Subcutaneous preadipocyte (primary cell): ENCODE results near the gene DEFB121. TPM values are rescaled to one million over a fixed set of nuclear protein-coding genes. Genes with fewer than 3 reads are reported as not detected.

ENCODE experiments used
- small RNA-seq: library from RNA; depleted of rRNA; stranded (forward); fragments of <200 nt; gene quantifications from one replicate; pipeline ENCODE3, GENCODE V24; 2012
- total RNA-seq: library from RNA; depleted of rRNA; stranded (reverse); fragments of >200 nt; gene quantifications from 2 replicates; pipeline ENCODE4 v1.2.3, GENCODE V29; 2012

DEFB121 gene
- total RNA-seq = not detected in 2 replicates

DNA sequence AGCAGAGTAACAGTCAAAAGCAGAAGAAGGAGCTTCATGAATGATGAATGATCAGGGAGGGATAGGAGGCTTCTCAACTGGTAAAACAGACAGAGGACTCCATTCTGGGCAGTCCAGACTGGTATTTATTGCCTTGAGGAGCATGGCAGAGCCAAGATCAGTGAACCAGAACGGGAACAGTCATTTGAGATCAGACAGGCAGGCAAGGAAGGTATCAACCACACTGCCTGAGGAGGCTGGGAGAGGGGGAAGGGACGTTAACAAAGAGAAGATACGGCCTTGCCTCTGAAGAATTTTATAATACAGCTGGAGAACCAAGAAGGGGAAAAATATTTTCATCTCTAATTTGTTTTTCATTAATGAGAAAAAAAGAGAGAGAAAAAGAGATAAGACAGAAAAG is at the start of gene DEFB121:
Gene DEFB121, minus strand, starts transcription at position 101 of the 400 bp plus-strand sequence. Its CDS starts 63 bp downstream, at position 38.

GRCh38 chr20:31440012-31440659 is 34.1 kb upstream of the DEFB121 start, which contains the start of gene DEFB123:
Gene DEFB123 (plus strand): TSS chr20:31440632. CDS start chr20:31440699, 67 bp downstream.

GRCh38 chr20:31390490-31390889 is 15.5 kb downstream of the DEFB121 start, which contains the start of gene DEFB119:
Gene DEFB119 (minus strand): TSS chr20:31390590. CDS start chr20:31390483, 107 bp downstream.

GRCh38 chr20:31368301-31368700 is 37.7 kb downstream of the DEFB121 start, which contains the start of gene DEFB118:
Gene DEFB118 (plus strand): TSS chr20:31368601. CDS start chr20:31368651, 50 bp downstream.

Small RNA genes within 50 kb of the gene (small RNA-seq; reads per million reads assigned to genes)
- gene DEFB117 (not detected), gene RF00561 (not detected), gene RNA5SP480 (not detected)

Other genes with a start within 250 kb of the DEFB121 start
- not detected in 2 replicates for gene DEFB115, start 148.6 kb downstream of the DEFB121 start, total RNA-seq
- gene DEFB116, start 97.6 kb downstream of the DEFB121 start, total RNA-seq = not detected in 2 replicates
- not detected in 2 replicates for gene DEFB118, start 37.6 kb downstream of the DEFB121 start, total RNA-seq
- gene DEFB119, start 15.6 kb downstream of the DEFB121 start, total RNA-seq = not detected in 2 replicates
- gene DEFB123, start 34.4 kb upstream of the DEFB121 start, total RNA-seq = not detected in 2 replicates
- gene DEFB124, start 68.9 kb upstream of the DEFB121 start, total RNA-seq = not detected in 2 replicates
- gene REM1, start 69.1 kb upstream of the DEFB121 start, total RNA-seq = not detected in 2 replicates
- gene HM13, start 108.2 kb upstream of the DEFB121 start, total RNA-seq = 112 and 125 TPM in 2 replicates
- gene ID1, start 199.1 kb upstream of the DEFB121 start, total RNA-seq = 54.2 and 75.0 TPM in 2 replicates
- not detected in 2 replicates for gene COX4I2, start 231.7 kb upstream of the DEFB121 start, total RNA-seq